Stimulated activated CD4-positive, alpha-beta T cell treated with anti-CD3 and anti-CD28 coated beads, Interleukin-4, amount 100 ng/mL, for 24 hours (primary cell): Measurements from ENCODE around the gene VAT1.
"Not testable (repeated sequence)": the region's sequence is repeated elsewhere in the genome, so short reads cannot be mapped to it uniquely, and the experiment has no call there.

ENCODE experiments used
- DNase-seq: peaks from one replicate; pipeline ENCODE4 v3.0.0-alpha.2; 2020

The VAT1 gene

DNA sequence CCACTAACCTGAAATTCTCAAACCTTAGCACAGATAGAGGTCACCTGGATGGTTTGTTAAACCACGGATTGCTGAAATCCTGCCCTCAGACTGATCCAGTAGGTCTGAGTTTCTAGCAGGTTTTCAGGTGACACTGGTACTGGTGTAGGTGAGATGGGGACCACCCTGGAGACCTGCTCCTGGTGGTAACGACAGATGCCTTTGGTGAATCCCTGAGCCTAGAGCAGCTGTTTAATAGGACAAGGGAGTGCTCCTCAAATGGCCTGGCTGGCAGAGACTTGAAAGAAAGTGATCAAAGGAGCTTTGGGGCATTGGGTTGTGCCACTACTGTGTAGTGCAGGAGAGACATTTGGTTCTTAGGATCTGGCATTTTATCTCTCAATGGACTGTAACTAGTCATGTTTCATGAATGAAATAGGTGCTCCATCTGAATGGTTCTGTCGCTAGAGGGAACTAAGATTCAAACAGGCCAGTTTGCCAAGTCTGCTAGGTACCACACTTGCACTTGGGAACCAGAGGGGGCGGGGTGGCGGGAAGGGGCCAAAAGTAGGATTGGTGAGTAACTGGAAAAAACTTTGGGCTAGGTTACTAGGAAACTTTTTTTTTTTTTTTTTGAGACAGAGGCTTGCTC is 18.5 kb downstream of the VAT1 start:
- DNase-seq: no peak

DNA sequence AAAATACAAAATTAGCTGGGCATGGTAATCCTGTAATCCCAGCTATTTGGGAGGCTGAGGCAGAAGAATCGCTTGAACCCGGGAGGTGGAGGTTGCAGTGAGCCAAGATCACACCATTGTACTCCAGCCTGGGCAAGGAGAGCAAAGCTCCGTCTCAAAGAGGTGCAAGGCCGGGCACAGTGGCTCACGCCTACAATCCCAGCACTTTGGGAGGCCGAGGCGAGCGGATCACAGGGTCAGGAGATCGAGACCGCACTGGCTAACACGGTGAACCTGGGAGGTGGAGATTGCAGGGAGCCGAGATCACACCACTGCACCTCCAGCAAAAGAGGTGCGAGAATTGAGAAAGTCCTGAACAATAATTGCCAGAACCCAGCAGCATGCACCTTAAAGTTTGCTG is 21.3 kb downstream of the VAT1 start:
- not testable (repeated sequence) for DNase-seq

DNA sequence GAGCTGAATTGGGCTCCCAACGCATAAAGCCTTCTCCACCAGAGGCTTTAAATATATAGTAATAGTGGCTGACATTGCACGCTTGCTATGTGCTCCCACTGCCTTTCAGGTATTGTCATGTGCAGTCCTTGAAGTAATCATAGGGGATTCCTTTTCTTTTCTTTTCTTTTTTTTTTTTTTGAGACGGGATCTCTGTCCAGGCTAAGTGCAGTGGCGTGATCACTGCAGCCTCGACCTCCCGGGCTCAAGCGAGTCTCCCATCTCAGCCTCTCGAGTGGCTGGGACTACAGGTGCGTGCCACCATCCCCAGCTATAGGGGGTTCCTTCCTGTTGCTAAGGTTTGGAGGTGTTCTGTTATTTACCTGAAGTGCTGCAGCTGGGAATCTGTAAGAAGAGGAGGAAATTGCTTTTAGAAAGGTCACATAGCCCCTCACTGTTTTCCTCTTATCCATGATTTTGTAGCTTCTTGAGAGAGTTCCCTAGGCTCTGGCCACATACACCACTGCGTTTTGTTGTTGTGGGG is 23.1 kb downstream of the VAT1 start:
- DNase-seq: no peak

DNA sequence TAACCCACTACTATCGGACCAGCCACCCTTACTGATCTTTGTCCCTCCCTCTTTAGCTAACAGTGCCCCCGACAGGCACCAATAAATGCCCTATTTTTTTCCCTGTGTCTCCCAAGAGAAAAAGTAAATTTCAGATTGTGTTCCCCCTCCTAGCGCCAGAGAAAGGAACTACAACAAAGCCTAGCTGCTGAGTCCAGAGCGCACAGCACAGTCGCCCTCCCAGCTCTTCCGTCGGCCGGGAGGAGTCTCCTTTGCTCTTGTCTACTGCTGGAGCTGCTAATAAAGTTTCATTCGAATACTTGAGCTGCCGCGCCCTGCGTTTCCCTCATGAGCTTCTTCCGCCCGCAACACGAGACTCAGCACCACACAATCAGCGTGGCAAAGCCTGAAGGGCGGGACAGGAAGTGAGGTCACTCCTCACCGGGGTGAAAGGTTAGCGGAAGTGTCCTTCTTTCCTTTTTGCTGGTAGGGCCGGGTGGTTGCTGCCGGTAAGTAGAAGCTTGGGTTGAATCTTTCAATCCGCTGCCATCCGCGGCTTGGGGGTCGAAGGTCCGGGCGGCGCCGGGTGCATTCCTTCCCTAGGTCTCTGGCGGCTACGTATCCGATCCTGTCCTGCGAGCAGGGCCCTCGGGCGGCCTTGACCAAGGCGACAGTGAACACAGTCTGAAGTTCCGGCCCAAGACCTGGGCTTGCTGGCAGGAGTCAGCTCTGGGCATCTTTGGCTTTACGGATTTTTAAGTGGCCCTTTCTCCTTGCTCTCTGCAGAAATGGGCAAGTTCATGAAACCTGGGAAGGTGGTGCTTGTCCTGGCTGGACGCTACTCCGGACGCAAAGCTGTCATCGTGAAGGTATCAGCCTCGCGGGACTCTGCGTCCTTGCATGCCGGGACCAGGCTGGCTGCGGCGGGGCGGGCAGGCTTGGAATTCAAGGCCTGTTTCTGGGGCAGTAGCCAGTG is 23.9 kb downstream of the VAT1 start, which contains the start of gene RPL27:
RPL27 (plus strand) TSS at position 436 of the 955 bp plus-strand sequence; CDS start at position 768, 332 bp downstream.
- DNase-seq: peak; percentile 97

DNA sequence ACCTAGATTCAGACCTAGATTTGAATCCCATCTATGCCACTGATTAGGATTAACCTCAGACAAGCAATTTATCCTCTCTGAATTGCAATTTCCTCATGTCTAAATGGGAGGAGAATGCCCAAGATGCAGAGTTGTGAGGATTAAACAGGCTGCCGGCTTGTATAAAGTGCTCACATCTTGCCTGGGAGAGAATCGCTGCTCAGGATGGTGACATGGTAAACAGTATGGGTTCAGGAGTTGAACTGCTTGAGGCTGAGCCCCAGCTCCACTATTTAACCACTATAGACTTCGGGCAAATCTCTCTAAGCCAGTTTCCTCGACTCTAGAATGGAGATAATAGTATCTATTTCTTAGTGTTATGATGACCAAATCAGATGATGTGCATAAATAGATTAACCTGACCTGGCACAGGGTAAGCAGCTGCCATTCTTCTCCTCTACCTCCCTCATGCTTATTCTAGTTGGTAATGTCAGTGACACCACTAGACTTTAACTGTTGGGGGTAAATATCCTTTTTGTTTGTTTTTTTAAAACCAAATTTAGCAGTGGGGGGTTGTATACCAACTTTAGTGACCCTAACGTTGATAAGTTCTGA is 24.7 kb downstream of the VAT1 start:
- no peak for DNase-seq

DNA sequence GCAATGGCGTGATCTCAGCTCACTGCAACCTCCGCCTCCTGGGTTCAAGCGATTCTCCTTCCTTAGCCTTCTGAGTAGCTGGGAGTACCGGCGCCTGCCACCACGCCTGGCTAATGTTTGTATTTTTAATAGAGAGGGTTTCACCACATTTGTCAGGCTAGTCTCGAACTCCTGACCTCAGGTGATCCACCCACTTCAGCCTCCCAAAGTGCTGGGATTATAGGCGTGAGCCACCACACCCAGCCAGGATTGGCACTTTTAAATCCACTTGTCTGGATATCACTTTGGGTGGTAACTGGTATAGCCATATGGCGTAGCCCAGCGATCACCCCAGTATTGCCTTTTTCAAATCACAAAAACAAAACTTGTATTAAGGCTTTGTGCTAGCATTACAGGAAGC is 28.3 kb downstream of the VAT1 start:
- not testable (repeated sequence) for DNase-seq

DNA sequence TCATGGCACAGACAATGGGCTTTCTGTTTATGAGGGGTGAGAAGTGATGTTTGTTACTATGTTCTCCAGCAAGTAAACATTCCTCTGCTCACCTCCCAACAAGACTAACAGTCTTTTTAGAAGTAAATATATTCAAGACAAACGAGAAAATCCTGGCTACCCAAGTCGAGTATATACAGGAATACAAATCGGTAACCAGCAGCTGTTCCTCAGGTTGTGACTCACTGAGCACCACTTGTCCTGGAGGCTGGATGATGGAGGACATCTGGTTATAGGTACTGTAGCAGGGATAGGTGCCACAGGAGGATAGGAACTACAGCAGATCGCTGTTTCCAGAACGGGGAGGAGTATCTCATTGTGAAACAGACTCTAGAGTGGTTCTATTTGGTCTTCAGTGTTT is 29.3 kb downstream of the VAT1 start:
- DNase-seq: no peak

DNA sequence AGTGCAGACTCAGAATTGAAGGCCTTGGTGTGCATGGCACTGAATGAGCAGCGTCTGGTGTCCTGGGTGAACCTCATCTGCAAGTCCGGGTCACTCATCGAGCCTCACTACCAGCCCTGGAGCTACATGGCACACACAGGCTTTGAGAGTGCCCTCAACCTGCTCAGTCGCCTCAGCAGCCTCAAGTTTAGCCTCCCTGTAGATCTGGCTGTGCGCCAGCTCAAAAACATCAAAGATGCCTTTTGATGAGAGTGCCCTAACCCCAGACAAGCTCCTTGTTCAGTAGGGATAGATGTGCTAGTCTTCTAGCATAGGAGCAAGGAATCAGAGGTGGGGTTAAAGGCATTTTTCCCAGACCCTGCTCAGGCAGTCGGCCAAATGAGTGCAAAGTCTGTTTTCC is 30.7 kb downstream of the VAT1 start:
- no peak for DNase-seq

DNA sequence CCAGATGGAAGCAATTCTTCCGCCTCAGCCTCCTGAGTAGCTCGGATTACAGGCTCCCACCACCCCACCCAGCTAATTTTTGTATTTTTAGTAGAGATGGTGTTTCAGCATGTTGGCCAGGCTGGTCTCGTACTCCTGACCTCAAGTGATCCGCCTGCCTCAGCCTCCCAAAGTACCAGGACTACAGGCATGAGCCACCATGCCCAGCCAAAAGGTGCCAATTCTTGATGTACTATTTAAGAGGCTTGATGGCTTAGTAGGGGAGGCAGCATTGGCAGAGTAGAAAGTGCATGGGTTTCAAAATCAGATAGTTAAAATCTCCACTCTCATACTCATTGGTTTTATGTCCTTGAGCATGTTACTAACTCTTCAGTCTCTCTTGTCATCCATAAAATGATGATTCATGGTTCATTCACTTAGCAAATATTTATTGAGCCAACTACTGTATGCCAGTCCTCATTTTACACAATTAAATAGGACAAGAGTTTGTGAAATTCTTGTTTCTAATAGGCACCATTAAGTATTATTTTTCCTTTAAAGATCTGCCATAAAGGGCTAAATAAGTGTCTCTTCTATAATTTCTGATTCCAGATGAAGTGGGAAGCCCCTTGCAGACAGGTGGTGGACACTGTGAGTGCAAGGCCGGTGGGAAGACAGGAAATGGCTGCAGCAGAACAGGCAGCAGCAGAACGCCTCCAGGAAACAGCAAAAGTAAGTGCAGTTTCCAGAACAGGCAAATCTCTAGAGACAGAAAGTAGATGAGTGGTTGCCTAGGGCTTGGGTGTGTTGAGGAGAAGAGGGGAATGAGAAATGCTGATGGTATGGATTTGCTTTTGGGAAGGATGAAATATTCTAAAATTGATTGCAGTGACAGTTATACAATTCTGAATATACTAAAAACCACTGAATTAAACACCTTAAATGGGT is 32.2 kb downstream of the VAT1 start:
- no peak for DNase-seq

DNA sequence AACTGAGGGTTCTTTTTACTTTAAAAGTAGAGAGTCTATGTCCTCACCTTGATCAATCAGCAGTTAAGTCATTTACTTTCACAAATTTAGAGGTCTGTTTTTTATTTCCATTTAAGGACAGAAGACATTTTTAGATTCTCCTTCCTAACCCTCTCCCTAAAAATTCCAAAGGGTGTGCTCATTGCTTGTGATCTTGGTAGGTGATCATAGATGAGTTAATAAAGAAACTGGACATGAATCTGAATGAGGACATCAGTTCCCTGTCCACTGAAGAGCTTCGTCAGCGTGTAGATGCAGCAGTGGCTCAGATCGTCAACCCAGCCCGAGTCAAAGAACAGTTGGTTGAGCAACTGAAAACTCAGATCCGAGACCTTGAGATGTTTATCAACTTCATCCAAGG is 33.0 kb downstream of the VAT1 start:
- DNase-seq: no peak

DNA sequence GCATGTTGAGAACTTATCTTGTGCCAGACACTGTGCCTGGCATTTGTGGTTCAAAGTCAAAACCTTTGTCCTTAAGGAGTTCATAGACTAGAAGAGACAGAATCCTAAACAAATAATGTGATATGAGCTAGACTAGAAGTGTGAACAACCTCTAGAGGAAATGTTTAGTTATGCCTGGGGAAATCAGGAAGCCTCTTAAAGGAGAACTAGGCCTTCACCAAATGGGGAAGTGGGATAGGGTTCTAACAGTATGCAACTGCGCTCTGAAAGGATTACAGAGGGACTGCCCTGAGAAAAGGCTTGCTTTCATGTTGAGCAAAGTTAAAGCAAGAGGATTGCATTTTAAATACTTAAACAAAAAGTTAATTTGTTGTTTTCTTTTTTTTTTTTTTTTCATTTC is 37.0 kb downstream of the VAT1 start:
- DNase-seq: no peak

DNA sequence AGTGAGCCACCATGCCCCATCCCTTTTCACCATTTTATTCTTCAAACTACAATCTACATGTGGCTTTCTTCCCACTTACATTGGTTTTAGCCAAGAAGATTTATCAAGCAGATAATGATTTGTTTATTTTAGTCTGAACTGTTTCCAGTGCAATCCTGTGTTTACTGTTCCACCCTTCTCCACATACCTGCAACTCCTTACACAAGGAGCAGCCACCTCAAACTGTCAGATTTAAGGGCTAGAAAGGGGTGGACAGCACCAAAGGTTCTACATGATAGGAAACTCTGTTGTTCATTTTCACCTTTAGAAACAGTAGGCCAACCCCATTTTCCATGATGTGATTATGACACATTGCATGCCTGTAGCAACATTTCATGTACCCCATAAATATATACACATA is 39.9 kb downstream of the VAT1 start:
- DNase-seq: no peak

DNA sequence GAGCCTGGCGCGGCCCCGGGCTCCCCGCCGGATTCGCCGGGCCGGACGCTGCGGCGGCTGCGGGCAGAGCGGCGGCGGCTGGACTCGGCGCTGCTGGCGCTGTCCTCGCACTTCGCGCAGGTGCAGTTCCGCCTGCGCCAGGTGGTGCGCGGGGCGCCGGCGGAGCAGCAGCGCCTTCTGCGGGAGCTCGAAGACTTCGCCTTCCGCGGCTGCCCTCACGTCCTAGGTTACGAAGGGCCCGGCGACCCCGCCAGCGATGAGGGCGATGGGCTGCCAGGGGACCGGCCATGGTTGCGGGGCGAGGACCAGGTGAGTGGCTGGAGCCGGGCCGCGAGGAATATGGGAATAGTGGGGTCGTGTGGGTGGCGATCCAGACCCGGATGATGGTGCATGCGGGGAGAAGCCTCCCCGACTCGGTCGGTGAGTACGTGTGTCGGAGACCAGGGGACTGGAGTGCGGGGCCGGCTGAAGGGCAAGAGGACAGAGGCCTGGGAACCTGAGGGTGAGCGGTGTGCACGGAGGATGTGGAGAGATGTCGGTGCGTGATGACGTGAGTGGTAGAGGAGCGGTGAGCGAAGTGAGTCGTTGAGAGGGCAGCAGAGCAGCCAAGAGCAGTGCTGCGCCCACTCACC is 41.3 kb downstream of the VAT1 start:
- peak; percentile 72 for DNase-seq

DNA sequence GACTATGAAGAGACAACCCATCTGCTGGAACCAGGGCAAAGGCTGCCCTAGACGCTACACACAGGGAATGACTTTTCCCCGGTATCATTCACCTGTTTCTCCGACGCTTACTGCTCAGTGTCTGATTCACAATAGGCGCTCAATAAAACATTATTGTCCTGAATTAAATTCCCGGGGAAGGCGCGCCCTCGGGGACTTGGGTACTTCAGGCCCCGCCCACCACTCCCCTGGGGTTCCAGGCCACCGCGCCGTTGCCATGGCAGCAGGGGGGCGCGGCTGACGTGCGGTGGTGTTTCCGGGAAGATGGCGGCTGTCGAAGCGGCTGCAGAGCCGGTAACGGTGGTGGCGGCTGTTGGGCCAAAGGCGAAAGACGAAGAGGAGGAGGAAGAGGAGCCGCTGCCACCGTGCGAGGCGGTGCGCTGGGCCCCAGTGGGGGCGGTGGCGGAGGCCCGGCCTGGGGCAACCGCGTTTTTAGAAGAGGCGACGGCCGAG is 41.9 kb downstream of the VAT1 start, which contains the start of gene RUNDC1:
RUNDC1 (plus strand) TSS at position 292 of the 492 bp plus-strand sequence; CDS start at position 304, 12 bp downstream.
- DNase-seq: peak; percentile 91

DNA sequence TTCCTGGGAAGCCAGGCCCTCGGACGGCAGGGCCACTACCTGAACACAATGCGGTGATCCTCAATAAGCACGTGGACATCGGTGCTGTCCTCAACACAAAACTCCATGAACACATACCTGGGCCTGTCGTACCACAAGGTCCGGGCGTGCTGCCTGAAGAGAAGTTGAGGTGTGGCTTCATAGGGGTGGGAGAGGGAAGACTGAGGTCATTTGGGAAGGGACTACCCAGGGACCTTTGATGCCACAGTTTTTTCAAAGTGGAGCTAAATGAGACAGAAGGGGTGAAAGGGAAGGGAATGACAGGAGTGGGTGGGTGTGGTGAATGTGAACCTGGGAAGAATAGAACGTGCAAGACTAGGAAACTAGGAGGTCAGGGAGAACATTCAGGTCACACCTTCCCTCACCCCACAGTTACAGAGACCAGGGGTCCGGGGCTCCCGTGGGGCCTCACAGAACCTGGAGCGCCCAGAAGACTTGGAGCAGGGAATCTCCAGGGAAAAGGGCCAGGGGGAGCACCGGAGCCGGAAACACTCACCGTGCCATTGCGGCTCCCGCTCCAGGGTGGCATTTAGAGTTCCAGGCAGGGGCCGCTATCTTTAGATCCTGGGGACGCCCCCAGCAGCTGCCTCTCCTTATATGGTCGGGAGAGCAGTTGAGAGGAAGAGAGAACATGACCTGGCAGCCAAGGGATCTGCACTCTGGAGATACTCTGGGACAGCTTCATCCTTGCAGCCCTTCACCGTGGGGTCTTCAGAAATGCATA is 42.5 kb downstream of the VAT1 start, which contains the start of gene PTGES3L:
PTGES3L (minus strand) TSS at position 570 of the 763 bp plus-strand sequence; CDS start at position 543, 27 bp downstream.
- peak; percentile 36 for DNase-seq

DNA sequence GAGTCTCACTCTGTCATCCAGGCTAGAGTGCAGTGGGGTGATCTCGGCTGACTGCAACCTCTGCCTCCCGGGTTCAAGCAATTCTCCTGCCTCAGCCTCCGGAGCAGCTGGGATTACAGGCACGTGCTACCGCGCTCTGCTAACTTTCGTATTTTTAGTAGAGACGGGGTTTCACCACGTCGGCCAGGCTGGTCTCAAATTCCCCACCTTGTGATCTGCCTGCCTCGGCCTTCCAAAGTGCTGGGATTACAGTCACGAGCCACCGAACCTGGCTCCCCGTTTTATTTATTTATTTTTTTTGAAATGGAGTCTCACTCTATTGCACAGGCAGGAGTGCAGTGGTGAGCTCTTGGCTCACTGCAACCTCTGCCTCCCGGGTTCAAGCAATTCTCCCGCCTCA is 46.5 kb downstream of the VAT1 start:
- not testable (repeated sequence) for DNase-seq

DNA sequence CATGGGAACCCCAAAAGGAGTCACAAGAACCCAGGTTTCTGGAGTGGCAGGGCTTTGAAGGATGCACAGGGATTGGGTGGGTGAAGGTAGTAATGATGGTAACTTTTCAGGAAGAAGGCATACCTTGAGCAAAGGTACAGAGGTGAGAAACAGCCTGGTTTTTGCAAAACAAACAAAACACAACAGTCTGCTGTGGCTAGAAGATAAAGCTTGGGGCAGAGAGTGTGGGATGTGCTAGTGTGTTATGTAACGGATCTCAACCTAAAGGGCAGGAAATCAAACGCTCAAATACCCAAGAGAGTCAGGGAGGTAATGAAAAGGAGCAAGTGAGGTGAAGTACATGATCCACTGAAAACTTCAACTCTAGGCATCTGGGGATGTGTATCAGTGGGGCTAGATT is 46.9 kb downstream of the VAT1 start:
- DNase-seq: no peak

DNA sequence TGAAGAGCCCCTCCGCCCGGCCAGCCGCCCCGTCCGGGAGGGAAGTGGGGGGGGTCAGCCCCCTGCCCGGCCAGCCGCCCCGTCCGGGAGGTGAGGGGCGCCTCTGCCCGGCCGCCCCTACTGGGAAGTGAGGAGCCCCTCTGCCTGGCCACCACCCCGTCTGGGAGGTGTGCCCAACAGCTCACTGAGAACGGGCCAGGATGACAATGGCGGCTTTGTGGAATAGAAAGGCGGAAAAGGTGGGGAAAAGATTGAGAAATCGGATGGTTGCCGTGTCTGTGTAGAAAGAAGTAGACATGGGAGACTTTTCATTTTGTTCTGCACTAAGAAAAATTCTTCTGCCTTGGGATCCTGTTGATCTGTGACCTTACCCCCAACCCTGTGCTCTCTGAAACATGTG is 48.9 kb downstream of the VAT1 start:
- DNase-seq: not testable (repeated sequence)

DNA sequence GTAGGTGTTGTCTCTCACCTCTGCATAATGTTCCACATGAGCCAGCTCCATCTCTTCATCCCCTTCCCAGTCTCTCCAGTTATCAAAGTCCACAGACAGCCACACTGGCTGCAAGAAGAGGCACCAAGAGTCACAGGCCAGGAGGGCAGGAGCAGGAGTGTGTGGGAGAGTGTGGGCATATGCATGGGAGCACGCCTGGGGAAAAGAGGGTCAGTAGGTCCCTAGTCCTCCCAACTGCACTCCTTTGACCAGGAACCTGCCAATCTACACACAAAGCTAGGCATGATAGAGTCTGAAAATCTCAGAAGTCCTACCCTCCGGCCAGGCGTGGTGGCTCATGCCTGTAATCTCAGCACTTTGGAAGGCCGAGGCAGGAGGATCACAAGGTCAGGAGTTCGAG is 50.6 kb downstream of the VAT1 start:
- no peak for DNase-seq

DNA sequence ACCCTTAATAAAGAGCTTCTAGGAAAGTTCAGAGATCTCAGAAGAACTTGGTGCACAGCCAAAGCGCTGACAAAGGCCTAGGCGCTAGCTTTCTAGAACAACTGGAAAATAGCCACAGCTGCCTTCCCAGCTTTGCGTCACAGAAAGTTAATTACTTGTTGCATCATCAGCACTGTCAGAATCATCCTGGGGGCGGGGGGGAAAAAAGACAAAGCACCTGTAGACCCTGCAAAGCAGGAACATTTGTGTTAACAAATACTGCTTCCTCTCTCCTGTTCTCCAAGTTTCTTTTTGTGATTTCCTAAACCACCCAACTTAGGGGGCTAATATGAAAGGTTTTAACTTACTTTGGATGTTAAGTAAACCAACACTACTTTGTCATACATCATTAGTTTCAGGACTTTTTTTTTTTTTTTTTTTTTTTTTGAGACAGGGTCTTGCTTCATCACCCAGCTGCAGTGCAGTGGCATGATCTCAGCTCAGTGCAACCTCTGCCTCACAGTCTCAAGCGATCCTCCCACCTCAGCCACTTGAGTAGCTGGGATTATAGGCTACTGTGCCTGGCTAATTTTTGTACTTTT is 53.1 kb downstream of the VAT1 start:
- no peak for DNase-seq
